Sigmoid colon (tissue), 7 donors: ENCODE results near the gene ZFYVE21. TPM values are rescaled to one million over a fixed set of nuclear protein-coding genes. Genes with fewer than 3 reads are reported as not detected.

Source experiments
- DNase-seq: peaks from one replicate; pipeline ENCODE4 v3.0.0-alpha.2; 2019
- H3K27ac ChIP-seq, 4 donors: fragments of 200-600 bp; sonication (generic); one replicate each; pipeline ENCODE4 v1.5.1; 2016 to 2019; ENCODE audit warnings: mild to moderate bottlenecking in 1 of 4
- H3K27me3 ChIP-seq, 3 donors: fragments of 200-600 bp; sonication (generic); one replicate each; pipeline ENCODE4 v1.5.1; 2019; ENCODE audit warnings: mild to moderate bottlenecking in 1 of 3
- H3K36me3 ChIP-seq, 4 donors: fragments of 200-600 bp; sonication (generic); one replicate each; pipeline ENCODE4 v1.5.1; 2016 to 2019
- H3K4me1 ChIP-seq, 4 donors: fragments of 200-600 bp; sonication (generic); one replicate each; pipeline ENCODE4 v1.5.1; 2017 to 2019
- H3K4me3 ChIP-seq, 4 donors: fragments of 200-600 bp; sonication (generic); one replicate each; pipeline ENCODE4 v1.5.1; 2017 to 2019; ENCODE audit warnings: mild to moderate bottlenecking in 2 of 4, moderate library complexity in 1 of 4
- H3K9me3 ChIP-seq, 4 donors: fragments of 200-600 bp in 3 of 4; sonication (generic) in 3 of 4; one replicate each; pipeline versions ENCODE4 v1.5.1 to v1.6.1; 2013 to 2019
- CTCF ChIP-seq, 4 experiments: fragments of 450-650 bp in 3 of 4; fragments of 200-600 bp in 1 of 4; IDR thresholded peaks; one replicate each; pipeline ENCODE4 v1.5.1; 2016 to 2019; ENCODE audit warnings: antibody characterized with exemption in 4 of 4, mild to moderate bottlenecking in 3 of 4, moderate library complexity in 2 of 4
- EP300 ChIP-seq, 4 donors: sonication (generic); formaldehyde crosslinking; IDR thresholded peaks; one replicate each; pipeline ENCODE4 v1.6.1; 2017; ENCODE audit warnings: antibody characterized with exemption in 4 of 4
- POLR2A ChIP-seq, 2 donors: fragments of 450-650 bp; IDR thresholded peaks; one replicate each; pipeline ENCODE4 v1.6.1; 2016; ENCODE audit warnings: antibody characterized with exemption in 2 of 2, mild to moderate bottlenecking in 2 of 2, moderate library complexity in 2 of 2
- POLR2AphosphoS5 ChIP-seq, 4 donors: sonication (generic); formaldehyde crosslinking; IDR thresholded peaks; one replicate each; pipeline ENCODE4 v1.6.1; 2017; ENCODE audit warnings: antibody characterized with exemption in 4 of 4
- WGBS, 2 donors: extraction: QIAGEN DNeasy Blood & Tissue Kit; methylation state at CpG; one replicate each; pipeline ENCODE4 v1.1.7; 2013; 5-methylcytosine and 5-hydroxymethylcytosine counted together
- intact Hi-C: fragments of 100-400 bp; cut with DNase I; formaldehyde crosslinking; loops from one replicate; pipeline ENCODE4 v1.15.1; 2023
- polyA plus RNA-seq, 3 donors: library from polyadenylated mRNA; stranded (reverse); fragments of 200-250 nt; gene quantifications; one replicate each; pipeline ENCODE4 v1.2.3, GENCODE V29; 2013
- total RNA-seq, 4 donors: library from RNA; depleted of rRNA; stranded (reverse); fragments of >200 nt; gene quantifications; one replicate each; pipeline ENCODE4 v1.1.0, GENCODE V29; 2016
- donor health status: healthy with polysubstance abuse.
- donor health status: Bipolar disorder and iron deficiency.
- donor health status: healthy.

Gene ZFYVE21
- total and polyA plus RNA-seq, 7 donors, result 41.7 to 106 (median 86.3) TPM

DNA sequence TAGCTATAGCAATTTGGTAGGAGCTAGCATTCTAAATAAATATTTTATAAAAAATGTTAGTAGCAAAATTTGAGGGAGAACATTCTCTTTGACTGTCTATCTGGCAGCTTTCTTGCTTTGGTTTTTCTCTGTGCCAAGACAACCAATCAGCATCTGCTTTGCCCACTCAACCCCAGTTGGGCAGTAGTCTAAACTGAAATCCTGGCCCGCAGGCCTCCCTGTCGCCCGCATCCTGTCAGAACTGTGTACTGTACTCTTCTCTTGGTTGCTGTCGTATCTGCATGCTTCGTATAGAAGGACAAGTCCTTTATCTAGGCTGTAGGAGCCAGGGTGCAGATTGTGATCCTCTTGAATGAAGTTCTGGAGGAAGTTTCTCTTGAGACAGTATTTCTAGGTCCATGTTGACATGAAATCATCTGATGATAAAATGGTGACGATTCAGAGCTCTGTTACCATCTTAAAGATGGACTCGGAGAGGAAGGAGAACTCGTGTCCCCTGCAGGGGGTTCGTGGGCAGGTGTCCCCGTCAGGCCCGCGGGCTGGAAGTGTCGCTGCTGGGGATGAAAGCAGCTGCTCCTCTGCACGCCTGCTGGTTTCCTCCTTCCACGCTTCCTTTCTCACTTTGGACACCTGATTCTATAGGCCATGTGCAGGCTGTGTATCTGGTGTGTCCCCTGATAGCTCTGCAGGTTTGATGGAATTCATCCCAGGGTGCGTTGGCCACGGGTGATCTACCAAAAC, 34.9 kb upstream of the ZFYVE21 start:
- Histone ChIP-seq H3K27me3 (no peaks in the 10 kb centered on the region), H3K36me3 (peaks cover 42 to 100% (median 77%) of the 10 kb centered on the region in 4 donors), H3K9me3 (no peaks in the 10 kb centered on the region), H3K4me3 (no peak overlapping the region), H3K4me1 (peaks cover 0 to 13% (median 2%) of the 10 kb centered on the region in 4 donors), H3K27ac (no peak overlapping the region)
- no peak for DNase-seq
- TF ChIP-seq POLR2A (IDR thresholded peaks at IDR 0.05) (no peak), POLR2AphosphoS5 (IDR thresholded peaks at IDR 0.05) (no peak), EP300 (IDR thresholded peaks at IDR 0.05) (no peak), CTCF (IDR thresholded peaks at IDR 0.05) (no peak)
- 88 to 95% methylated on average over 17 of the region's 17 CpGs for WGBS, 2 donors
- intact Hi-C loops, result no loop called here

DNA sequence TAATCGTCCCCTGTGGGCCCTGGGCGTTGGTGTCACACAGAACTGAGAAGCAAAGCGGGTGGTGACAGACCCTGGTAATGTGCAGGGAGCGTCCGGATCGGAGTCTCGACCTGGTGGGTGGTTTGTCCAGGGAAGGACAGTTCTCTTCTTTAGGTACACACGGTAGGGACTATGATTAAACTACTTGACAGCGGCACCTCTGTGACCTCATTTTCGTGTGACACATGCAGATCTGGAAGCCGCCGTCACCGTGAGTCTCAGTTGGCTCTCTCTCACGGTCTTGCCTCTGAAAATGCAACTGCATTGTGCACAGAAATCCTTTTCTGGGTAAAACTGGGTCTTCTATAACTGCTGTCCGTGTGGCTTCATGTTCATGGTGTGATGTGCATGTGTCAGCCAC, 32.5 kb upstream of the ZFYVE21 start:
- peaks cover 29 to 100% (median 65%) of the 10 kb centered on the region in 4 donors for H3K36me3 ChIP-seq
- no peaks in the 10 kb centered on the region for H3K27me3 ChIP-seq
- no peak overlapping the region for H3K4me3 ChIP-seq
- no peaks in the 10 kb centered on the region for H3K9me3 ChIP-seq
- WGBS, 2 donors, result 85 to 88% methylated on average over 15 of the region's 15 CpGs
- intact Hi-C loops, result no loop called here
- H3K27ac ChIP-seq, result no peak overlapping the region
- peaks cover 0 to 13% (median 2%) of the 10 kb centered on the region in 4 donors for H3K4me1 ChIP-seq
- no peak for TF ChIP-seq POLR2AphosphoS5 (IDR thresholded peaks at IDR 0.05)
- no peak for TF ChIP-seq CTCF (IDR thresholded peaks at IDR 0.05)
- TF ChIP-seq POLR2A (IDR thresholded peaks at IDR 0.05), result no peak
- no peak for TF ChIP-seq EP300 (IDR thresholded peaks at IDR 0.05)
- no peak for DNase-seq

DNA sequence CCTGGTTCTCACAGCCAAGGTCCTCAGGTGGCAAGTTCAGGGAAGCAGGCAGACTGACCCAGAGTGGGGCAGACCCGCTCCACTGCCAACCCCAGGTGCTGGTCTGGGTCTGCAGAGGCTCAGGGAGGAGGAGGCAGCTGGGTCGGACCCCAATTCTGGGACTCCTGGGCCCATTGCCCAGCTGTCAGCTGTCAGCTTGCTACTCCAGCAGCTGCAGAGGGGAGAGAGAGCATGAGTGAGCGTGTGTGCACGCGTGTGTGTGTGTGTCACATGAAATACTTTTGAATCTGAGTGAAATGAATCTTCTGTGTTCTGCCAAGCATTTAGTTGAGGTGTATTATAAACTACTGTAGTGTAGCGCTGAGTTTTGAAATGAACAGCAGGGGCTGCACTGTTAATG, 31.1 kb upstream of the ZFYVE21 start:
- 78 to 88% methylated on average over 6 of the region's 6 CpGs for WGBS, 2 donors
- Histone ChIP-seq H3K4me1 (peaks cover 0 to 16% (median 6%) of the 10 kb centered on the region in 4 donors), H3K9me3 (no peaks in the 10 kb centered on the region), H3K4me3 (no peak overlapping the region), H3K27ac (no peak overlapping the region), H3K36me3 (peaks cover 19 to 100% (median 59%) of the 10 kb centered on the region in 4 donors), H3K27me3 (no peaks in the 10 kb centered on the region)
- intact Hi-C loops, result no loop called here
- DNase-seq, result no peak
- TF ChIP-seq CTCF (IDR thresholded peaks at IDR 0.05), result no peak

- peaks cover 0 to 14% (median 7%) of the 10 kb centered on the region in 4 donors for H3K4me1 ChIP-seq
- H3K36me3 ChIP-seq, result peaks cover 19 to 97% (median 55%) of the 10 kb centered on the region in 4 donors
- H3K4me3 ChIP-seq, result no peak overlapping the region
- no peaks in the 10 kb centered on the region for H3K9me3 ChIP-seq
- intact Hi-C loops, result no loop called here
- no peaks in the 10 kb centered on the region for H3K27me3 ChIP-seq
- DNase-seq, result no peak
- H3K27ac ChIP-seq, result no peak overlapping the region
- WGBS, 2 donors, result 93 to 94% methylated on average over 15 of the region's 15 CpGs
- no peak for TF ChIP-seq POLR2A (IDR thresholded peaks at IDR 0.05)
- TF ChIP-seq CTCF (IDR thresholded peaks at IDR 0.05), result no peak
- no peak for TF ChIP-seq EP300 (IDR thresholded peaks at IDR 0.05)
- no peak for TF ChIP-seq POLR2AphosphoS5 (IDR thresholded peaks at IDR 0.05)
These were observed 30.7 kb upstream of the ZFYVE21 start for GRCh38 chr14:103684871-103685270.
